Endometrial microvascular endothelial cells (primary cell): Measurements from ENCODE around the gene FAM222A. TPM values are rescaled to one million over a fixed set of nuclear protein-coding genes. Genes with fewer than 3 reads are reported as not detected.

Experiments used
- in situ Hi-C: cut with HindIII; loops from 2 replicates; pipeline ENCODE4 v1.10.0; 2017; ENCODE audit warnings: low sequenced_read_pairs, low pct_unique_long_range_greater_than_20kb; ENCODE audit errors: inconsistent ontology term
- total RNA-seq: library from RNA; depleted of rRNA; stranded (reverse); fragments of >200 nt; gene quantifications from one replicate; pipeline ENCODE4 v1.2.3, GENCODE V29; 2015; ENCODE audit errors: inconsistent ontology term

The FAM222A gene
- total RNA-seq, 1 donor from 2014 or later, result 1.0 TPM

DNA sequence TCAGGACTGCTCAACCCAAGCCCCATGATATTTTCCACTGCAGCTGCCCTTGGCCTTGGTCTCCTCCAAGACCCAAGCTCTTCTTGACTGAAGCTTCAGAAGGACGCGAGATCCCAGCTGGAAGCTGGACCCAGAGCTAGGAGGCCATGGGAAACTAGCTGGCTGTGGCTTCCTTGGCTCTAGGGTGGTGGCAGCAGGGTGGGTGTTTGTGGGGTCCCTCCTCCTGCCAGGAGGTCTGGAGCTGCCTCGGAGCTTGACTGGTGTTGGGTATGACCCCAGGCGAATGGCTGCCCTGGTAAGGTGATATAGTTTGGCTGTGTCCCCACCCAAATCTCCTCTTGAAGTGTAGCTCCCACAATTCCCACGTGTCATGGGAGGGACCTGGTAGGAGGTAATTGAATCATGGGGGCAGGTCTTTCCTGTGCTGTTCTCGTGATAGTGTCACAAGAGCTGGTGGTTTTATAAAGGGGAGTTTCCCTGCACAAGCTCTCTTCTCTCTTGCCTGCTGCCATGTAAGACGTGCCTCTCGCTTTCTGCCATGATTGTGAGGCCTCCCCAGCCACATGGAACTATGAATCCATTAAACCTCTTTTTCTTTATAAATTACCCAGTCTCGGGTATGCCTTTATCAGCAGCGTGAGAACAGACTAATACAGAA, 68.2 kb downstream of the FAM222A start:
- in situ Hi-C loops, result loop anchor here (25.0 kb wide), 1 partner anchor 244 kb away; no protein-coding TSS in a partner anchor

DNA sequence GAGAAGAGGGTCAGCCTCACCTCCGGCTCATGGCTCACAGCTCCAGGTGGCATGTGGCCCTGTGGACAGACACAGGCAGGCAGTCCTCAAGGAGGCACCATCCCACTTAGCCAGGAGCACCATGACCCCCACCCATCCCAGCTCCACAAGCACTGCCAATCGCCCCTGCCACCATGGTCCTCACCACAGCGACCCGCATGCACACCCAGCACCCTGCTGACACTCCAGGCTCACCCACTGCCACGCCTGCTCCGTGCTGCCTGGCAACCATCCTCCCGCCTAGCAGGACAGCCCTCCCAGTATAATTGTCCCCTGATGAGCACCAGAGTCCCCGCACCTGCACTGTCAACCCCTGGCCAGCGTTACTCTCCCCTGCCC, 68.7 kb downstream of the FAM222A start:
- in situ Hi-C loops, result loop anchor here (25.0 kb wide), 1 partner anchor 245 kb away; no protein-coding TSS in a partner anchor

DNA sequence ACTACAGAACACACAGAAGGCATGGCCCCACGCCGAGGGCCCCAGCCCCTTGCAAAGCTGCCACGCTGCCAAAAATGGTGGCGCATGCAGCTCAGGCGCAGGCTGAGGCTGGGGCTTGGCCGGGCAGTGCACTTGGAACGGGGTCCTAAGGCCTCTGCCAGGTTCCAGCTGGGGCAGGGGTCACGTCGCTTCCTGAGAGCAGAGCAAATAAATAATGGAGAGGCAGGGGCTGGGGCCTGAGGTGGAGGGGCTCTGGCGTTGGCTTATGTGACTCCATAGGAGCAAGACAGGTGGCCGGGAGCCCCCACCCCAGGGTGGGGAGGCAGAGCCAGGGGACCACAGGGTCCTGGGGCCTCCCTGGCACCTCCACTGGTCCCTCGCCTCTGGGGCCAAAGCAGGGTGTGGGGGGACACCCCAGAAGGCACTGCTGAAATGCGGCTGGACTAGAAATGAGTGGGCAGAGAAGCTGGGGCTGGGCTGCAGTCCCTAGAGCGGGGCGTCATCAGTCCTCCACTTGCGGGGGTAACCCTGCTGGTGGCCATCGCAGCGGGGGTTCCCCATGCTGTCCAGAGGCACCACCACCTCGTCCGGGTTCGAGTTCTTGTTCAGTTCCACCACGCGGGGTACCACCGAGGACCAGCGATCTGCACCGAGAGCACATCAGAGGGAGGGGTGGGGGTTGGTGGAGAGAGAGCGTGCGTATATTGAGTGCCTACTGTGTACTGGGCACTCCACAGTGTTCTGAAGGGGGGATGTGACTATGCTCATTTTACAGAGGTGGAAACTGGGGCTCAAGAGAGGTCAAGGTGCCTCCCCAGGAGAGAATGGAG, 69.7 kb downstream of the FAM222A start:
- in situ Hi-C loops, result loop anchor here (25.0 kb wide), 1 partner anchor 246 kb away; no protein-coding TSS in a partner anchor

DNA sequence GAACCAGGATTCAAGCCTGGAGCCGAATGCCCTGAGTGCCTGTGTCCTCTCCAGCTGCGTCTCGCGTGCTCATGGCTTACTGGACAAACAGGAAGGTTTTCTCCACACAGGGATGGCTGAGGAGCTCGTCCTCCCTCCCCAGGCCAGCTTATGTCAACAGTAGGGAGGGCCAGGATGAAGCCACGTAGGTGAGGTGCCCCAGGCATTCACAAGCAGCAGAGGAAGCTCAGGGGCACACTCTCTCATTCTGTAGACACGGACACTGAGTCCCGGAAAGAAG, 70.3 kb downstream of the FAM222A start:
- in situ Hi-C loops, result loop anchor here (25.0 kb wide), 1 partner anchor 247 kb away; no protein-coding TSS in a partner anchor

DNA sequence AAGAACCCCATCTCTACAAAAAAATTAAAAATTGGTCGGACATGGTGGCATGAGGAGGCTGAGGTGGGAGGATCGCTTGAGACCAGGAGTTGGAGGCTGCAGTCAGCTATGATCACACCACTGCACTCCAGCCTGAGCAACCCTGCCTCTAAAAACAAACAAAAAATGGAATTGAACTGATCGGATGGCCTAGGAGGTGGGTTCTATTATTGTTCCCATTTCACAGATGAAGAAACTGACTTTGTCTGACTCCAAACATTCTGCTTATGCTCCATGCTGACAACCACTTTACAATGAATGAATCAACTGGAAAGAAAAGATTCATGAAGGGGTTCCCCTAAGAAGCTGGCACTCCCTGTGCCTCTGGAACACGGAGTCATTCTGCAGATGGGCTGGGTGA, 72.2 kb downstream of the FAM222A start:
- in situ Hi-C loops, result loop anchor here (25.0 kb wide), 1 partner anchor 249 kb away; no protein-coding TSS in a partner anchor

DNA sequence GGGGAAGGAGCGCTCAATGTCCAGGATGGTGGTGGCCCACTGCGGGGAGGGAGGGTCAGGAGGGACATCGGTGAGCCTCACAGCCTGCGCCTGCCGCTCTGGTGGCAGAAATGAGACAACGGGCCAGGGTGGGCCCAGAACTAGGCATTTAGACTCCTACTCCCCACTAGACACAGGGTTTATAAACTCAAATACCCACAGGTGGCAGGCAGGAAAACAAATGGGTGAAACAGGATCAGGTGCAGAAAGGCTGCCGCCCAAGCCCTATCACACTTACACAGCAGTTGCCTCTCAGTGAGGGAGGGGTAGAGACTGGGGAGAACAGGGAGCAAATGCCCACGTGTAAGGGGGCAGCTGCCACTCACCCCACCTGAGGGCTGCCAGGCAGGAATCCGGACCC, 73.2 kb downstream of the FAM222A start:
- in situ Hi-C loops, result loop anchor here (25.0 kb wide), 1 partner anchor 249 kb away; no protein-coding TSS in a partner anchor

DNA sequence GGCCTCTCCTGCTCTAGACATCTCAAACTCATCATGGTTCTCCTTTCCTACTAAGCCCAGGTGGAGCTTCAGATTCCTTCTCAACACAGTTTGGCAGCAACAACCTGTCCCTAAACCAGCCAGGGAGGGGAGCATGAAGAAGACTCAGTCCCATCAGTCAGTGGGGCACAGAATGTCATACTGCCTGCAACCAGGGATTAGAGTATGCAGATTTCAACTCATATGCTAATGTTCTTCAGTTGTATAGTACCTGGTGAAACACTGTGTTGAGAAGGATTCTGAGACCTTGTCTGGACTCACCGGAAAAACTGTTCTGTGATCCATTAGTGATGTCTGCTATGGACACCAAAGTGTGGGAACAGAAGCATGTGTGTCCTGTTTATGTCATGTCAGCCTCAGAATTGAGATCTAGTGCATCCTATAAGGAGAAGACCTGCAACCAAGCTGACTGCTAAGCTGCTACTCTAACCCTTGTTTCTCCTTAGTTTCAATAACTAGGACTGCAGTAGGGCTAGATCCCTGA, 76.0 kb downstream of the FAM222A start:
- in situ Hi-C loops, result loop anchor here (25.0 kb wide), 1 partner anchor 252 kb away; no protein-coding TSS in a partner anchor

DNA sequence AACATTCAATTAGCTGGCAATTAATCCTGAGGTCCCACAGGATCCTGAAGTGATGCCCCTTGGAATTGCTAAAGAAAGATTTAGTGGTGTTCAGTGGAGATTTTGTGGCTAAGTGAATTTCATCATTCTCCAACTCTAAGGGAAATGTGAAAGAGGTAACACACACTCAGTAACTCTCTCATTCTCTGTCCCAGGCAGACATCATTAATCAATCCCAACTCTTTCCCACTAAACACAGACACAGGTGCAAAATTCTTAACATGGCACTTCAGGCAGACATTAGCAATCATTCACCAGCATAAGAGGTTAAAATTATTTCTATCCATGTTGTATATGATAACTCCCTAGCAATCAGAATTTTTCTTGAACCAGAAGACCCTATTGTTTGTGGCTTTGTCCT, 79.4 kb downstream of the FAM222A start:
- in situ Hi-C loops, result loop anchor here (25.0 kb wide), 1 partner anchor 256 kb away; no protein-coding TSS in a partner anchor

DNA sequence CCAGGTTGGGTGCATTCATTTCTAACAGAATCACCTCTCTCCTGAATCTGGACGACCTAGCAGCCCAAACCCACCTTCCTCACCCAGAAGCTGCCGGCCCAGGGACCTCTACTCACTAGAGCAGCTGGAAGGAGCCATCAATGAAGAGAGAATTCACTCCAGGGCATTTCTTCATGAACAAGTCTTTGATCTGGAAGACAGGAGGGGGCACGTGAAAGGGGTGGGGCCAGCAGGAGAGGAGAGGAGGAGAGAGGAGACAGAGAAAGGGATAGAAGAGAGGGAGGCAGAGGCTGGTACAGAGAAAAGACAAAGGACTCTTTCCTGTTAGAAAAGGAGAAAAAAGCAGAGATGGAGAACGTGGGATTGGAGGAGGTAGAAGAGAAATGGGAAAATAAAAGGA, 79.8 kb downstream of the FAM222A start:
- in situ Hi-C loops, result loop anchor here (25.0 kb wide), 1 partner anchor 256 kb away; no protein-coding TSS in a partner anchor

DNA sequence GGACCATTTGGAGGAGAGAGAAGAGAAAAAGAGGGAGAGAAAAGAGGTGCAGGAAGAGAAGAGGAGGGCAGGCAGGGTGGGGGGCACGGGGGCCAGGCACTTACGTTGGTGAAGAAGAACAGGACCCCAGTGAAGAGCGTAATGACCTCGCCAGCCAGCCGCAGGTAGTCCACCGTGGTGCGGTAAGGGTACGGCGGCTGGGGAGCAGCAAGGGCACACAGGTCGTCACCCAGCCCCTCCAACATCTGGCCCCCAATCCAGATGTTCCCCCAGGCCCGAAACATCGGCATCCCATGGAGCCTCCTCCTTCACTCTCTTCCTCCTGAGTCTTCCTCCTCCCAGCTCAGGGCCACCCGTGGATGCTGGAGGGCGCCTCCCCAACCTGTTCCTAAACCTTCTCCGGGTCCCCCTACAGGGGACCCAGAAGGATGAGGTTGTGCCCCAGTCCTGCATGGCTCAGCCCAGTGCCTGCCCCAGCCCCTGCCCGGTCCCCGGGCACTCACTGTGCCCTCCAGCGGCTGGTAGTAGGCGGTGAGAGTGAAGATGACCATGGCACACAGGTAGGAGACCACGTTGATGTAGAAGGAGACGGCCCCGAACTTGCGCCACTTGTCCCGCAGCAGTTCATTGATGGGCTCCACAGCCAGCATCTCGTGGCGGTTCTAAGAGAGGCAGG, 80.3 kb downstream of the FAM222A start:
- in situ Hi-C loops, result loop anchor here (25.0 kb wide), 1 partner anchor 257 kb away; no protein-coding TSS in a partner anchor

DNA sequence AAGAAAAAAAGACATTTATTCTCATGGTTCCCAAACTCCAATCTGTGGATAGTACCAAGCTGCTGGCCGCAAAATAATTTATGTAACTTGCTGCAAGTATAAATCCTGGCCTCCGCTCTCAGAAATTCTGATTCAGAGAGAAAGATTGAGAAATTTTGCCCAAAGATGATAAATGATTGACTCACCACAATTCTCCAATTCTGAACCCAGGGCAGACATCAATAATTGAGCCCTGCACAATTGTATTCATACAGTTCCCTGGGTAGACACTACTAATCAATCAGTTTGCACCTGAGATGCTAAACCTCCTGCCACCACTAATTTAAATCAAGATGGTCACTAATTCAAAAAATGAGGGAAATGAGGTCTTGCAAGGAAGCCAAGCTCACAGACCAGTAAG, 81.4 kb downstream of the FAM222A start:
- in situ Hi-C loops, result loop anchor here (25.0 kb wide), 1 partner anchor 258 kb away; no protein-coding TSS in a partner anchor

DNA sequence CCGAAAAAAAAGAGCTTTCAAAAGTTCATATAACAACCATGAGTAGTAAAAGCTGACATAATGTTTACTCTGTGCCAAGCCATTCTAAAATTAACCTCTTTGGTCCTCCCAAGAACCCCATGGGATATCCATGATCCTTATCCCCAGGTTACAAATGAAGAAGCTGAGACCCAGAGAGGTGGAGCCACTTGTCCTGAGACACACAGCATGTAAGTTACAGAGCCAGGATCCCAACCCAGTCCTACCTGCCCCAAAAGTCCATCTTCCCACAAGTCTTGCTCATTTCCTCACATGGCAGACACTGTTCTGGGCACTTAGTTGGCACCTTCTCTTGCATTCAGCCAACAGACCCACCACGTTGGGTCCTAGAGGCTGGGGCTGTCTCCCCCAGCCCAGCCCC, 82.4 kb downstream of the FAM222A start:
- in situ Hi-C loops, result loop anchor here (25.0 kb wide), 1 partner anchor 259 kb away; no protein-coding TSS in a partner anchor

DNA sequence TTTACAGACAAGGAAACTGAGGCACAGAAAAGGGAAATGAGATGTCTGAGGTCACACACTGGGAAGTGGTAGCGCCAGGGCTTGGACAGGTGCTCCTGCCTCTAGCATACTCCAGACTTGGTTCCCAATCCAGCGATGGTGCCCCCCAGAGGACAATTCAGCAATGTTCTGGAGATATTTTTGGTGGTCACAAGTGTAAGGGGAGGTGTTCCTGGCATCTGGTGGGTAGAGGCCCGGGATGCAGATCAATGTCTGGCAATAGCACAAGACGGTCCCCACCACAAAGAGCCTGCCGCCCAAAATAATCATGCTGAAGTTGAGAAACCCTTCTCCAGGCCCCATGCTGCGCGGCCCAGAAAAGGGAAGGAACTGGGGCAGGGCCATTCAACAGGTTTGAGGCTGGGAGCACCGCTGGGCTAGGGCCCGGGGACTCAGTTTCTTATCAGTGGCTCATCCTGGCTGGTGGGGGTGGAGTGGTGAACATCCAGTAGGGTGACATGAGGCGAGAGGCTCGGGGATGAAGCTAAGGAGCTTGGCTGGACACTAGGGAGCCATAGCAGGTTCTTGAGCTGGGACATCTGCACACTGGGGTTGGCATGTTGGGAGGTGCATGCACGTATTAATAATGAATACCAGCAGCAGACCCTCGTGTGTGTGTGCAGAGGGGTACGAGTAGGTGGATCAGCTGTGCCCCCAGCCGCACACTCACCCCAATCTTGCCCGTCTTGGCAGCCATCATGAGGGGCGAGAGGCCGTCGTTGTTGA, 84.5 kb downstream of the FAM222A start:
- in situ Hi-C loops, result loop anchor here (25.0 kb wide), 1 partner anchor 261 kb away; no protein-coding TSS in a partner anchor

DNA sequence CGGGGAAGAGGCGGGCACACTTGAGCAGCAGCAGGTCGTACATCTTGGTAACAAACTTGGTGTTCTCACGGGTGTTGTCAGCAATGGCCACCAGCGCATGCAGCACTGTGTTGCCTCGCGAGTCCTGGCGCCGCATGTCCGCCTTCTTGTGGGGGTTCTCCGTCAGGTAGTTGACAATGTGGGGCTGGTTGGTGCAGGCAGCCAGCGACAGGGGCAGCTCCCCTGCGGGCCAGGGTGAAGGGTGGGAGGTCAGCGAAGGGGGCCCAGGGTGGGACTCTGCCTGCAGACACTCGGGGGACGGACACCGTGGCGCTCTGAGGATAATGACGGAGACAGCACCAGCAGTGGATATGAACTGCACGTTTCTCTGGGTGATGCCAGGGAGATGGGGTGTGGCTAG, 85.1 kb downstream of the FAM222A start:
- in situ Hi-C loops, result loop anchor here (25.0 kb wide), 1 partner anchor 261 kb away; no protein-coding TSS in a partner anchor

DNA sequence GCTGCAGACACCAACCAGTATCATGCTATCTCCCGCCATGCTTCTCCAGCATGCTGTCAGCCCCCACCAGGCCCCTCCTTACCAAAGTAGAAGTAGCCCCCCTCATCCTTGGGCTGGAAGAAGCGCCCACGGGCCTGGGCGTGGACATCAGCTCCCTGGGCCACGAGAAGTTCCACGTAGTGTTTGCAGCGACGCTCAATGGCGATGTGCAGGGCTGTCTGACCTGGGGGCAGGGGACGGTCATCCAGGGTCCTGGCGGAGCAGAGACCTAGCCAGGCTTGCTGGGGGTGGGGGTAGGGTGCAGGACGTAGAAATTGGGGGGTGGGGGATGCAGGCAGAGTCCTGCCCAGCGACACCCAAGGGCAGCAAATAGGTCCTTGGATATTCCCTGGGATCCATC, 86.9 kb downstream of the FAM222A start:
- in situ Hi-C loops, result no loop called here

DNA sequence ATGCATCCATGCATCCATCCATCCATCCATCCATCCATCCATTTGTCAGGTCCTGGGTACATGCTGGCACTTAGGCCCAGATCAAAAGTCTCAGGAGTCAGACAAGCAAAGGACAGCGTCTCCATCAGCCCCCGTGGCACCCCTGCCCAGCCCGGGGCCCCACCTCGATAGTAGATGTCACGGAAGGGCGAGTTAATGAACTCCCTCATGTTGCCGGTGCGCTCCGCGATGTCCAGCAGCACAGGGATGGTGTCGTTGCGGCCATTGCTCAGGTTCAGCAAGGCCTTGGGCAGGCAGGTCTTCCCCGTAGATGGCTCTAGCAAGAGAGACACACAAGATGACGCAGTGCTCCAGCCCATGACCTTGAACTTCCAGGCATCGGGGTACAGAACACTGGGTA, 89.2 kb downstream of the FAM222A start:
- in situ Hi-C loops, result no loop called here

DNA sequence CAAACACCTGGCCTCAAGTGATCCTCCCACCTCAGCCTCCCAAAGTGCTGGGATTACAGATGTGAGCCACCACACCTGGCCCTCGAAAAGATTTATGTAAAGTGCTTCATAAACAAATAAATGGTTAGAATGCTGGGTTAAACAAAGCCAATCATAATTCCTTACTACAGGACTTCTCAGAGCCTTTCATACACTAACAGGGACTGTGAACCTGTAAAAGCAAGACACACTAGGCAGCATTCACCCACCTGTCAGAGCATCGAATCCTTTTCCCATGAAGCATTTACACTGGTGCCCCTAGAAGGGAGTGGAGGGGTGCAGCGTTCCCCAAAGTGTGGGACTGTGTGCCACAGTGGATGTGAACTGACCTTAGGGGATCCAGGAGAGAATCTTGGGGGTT, 90.1 kb downstream of the FAM222A start:
- in situ Hi-C loops, result no loop called here
